Neural progenitor cell (in vitro differentiated cells): ENCODE data around the gene UBAP2.

Experiments
- EZH2 ChIP-seq: fragments of 200-600 bp; sonication (generic); IDR thresholded peaks from 2 replicates; pipeline ENCODE4 v1.6.1; 2017; ENCODE audit warnings: antibody characterized with exemption, mild to moderate bottlenecking, moderate library complexity
- TF ChIP-seq, protein P1 (sequence below): fragments of 200-600 bp; sonication (generic); IDR thresholded peaks from 2 replicates; pipeline ENCODE4 v1.5.1; 2017; ENCODE audit warnings: antibody characterized with exemption, mild to moderate bottlenecking

DNA sequence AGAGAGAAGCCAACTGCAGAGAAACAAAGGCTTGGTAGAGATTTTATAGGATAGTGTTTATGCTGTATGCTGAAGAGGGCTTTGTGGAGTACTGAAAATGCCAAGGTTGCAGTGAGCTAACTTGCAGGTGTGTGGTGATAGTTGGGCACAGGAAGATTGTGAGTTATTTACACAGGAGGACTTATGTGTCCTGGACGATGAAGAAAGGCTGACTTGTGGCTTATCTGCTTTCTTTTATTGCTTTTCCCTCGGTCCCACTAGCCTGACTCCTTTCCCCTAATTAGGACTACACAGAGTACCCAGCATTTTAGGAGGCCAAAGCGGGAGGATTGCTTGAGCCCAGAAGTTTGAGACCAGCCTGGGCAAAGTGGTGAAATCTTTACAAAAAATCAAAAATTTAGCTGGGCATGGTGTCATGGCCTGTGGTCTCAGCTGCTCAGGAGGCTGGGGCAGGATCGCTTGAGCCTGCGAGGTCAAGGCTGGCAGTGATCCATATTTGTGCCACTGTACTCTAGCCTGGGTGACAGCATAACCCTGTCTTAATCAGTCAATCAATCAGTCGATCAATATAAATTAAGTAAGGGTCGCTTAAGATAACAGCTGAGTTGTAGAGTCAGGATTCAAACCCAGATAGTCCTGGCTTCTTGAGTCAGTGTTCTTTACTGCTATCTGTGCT lies 169.9 kb downstream of the UBAP2 start:
- TF ChIP-seq, protein P1, sequence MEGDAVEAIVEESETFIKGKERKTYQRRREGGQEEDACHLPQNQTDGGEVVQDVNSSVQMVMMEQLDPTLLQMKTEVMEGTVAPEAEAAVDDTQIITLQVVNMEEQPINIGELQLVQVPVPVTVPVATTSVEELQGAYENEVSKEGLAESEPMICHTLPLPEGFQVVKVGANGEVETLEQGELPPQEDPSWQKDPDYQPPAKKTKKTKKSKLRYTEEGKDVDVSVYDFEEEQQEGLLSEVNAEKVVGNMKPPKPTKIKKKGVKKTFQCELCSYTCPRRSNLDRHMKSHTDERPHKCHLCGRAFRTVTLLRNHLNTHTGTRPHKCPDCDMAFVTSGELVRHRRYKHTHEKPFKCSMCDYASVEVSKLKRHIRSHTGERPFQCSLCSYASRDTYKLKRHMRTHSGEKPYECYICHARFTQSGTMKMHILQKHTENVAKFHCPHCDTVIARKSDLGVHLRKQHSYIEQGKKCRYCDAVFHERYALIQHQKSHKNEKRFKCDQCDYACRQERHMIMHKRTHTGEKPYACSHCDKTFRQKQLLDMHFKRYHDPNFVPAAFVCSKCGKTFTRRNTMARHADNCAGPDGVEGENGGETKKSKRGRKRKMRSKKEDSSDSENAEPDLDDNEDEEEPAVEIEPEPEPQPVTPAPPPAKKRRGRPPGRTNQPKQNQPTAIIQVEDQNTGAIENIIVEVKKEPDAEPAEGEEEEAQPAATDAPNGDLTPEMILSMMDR = no peak
- no peak for TF ChIP-seq EZH2
